ENCODE results near the gene ST6GAL1.

- TF ChIP-seq CTCF (IDR thresholded peaks at IDR 0.05): no peak
- TF ChIP-seq EP300 (IDR thresholded peaks at IDR 0.05): no peak
- TF ChIP-seq POLR2A (IDR thresholded peaks at IDR 0.05): no peak
Observed at GRCh38 chr3:186921578-186921977, 8.7 kb upstream of the ST6GAL1 start.

All from gastroesophageal sphincter (tissue), 3 donors.